Thoracic aorta (tissue), 2 donors: Measurements from ENCODE around the gene PHYHD1. TPM values are rescaled to one million over a fixed set of nuclear protein-coding genes. Genes with fewer than 3 reads are reported as not detected.
A peak's percentile ranks its signal among the peaks of the same experiment; 100 is the strongest.

Source experiments
- ATAC-seq: fragments of 150-250 bp; one replicate; pipeline ENCODE4 v1.8.0; 2017; ENCODE audit warnings: low read depth; ENCODE audit not compliant: insufficient number of reproducible peaks, low FRiP score
- DNase-seq: peaks from one replicate; pipeline ENCODE4 v3.0.0-alpha.2; 2020; ENCODE audit warnings: low spot score
- H3K27ac ChIP-seq, 2 donors: fragments of 200-600 bp; sonication (generic); 1 replicate in 1 of 2; 2 replicates in 1 of 2; pipeline ENCODE4 v1.5.1; 2016; ENCODE audit warnings: mild to moderate bottlenecking in 2 of 2, moderate library complexity in 2 of 2
- H3K27me3 ChIP-seq: fragments of 200-600 bp; sonication (generic); replicated peaks from 2 replicates; pipeline ENCODE4 v1.6.0; 2016; ENCODE audit warnings: mild to moderate bottlenecking; ENCODE audit not compliant: insufficient read depth
- H3K36me3 ChIP-seq: fragments of 200-600 bp; sonication (generic); one replicate; pipeline ENCODE4 v1.5.1; 2016
- H3K4me1 ChIP-seq, 2 donors: fragments of 200-600 bp; sonication (generic); 1 replicate in 1 of 2; 2 replicates in 1 of 2; pipeline versions ENCODE4 v1.5.1 to v1.6.0; 2016; ENCODE audit warnings: low read depth in 2 of 2, mild to moderate bottlenecking in 1 of 2; ENCODE audit not compliant: control insufficient read depth in 1 of 2
- H3K4me3 ChIP-seq: fragments of 200-600 bp; sonication (generic); 2 replicates; pipeline ENCODE4 v1.5.1; 2016; ENCODE audit warnings: mild to moderate bottlenecking
- H3K9me3 ChIP-seq: fragments of 200-600 bp; sonication (generic); 2 replicates; pipeline ENCODE4 v1.5.1; 2016
- total RNA-seq, 2 donors: library from RNA; depleted of rRNA; stranded (reverse); fragments of >200 nt; gene quantifications; one replicate each; pipeline versions ENCODE4 v1.1.0 to v1.2.3, GENCODE V29; 2016
- TF ChIP-seq, protein P1 (sequence below): fragments of 200-600 bp; sonication (generic); IDR thresholded peaks from one replicate; pipeline ENCODE4 v1.5.1; 2019; ENCODE audit warnings: antibody characterized with exemption

The PHYHD1 gene
- total RNA-seq, 2 donors from 2014 or later, result 21.1 to 36.3 TPM

DNA sequence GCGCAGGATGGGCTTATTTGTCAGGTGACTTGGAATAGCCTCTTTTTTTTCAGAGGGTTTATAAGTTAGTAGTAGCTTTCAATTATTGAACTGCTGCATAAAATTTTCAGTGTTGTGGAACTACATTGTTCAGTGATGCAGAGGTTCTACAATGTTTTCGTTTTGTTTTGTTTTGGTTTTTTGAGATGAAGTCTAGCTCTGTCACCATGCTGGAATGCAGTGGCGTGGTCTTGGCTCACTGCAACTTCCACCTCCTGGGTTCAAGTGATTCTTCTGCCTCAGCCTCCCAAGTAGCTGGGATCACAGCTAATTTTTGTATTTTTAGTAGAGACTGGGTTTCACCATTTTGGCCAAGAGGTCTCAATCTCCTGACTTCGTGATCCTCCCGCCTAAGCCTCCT lies 48.7 kb downstream of the PHYHD1 start:
- DNase-seq (no peak), ATAC-seq (no peak)
- no peaks in the 10 kb centered on the region for H3K27me3 ChIP-seq
- H3K36me3 ChIP-seq, result peaks cover 45% of the 10 kb centered on the region
- H3K4me3 ChIP-seq, result no peak overlapping the region
- TF ChIP-seq, protein P1, sequence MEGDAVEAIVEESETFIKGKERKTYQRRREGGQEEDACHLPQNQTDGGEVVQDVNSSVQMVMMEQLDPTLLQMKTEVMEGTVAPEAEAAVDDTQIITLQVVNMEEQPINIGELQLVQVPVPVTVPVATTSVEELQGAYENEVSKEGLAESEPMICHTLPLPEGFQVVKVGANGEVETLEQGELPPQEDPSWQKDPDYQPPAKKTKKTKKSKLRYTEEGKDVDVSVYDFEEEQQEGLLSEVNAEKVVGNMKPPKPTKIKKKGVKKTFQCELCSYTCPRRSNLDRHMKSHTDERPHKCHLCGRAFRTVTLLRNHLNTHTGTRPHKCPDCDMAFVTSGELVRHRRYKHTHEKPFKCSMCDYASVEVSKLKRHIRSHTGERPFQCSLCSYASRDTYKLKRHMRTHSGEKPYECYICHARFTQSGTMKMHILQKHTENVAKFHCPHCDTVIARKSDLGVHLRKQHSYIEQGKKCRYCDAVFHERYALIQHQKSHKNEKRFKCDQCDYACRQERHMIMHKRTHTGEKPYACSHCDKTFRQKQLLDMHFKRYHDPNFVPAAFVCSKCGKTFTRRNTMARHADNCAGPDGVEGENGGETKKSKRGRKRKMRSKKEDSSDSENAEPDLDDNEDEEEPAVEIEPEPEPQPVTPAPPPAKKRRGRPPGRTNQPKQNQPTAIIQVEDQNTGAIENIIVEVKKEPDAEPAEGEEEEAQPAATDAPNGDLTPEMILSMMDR, result no peak
- H3K9me3 ChIP-seq, result no peaks in the 10 kb centered on the region
- no peak overlapping the region for H3K27ac ChIP-seq
- no peaks in the 10 kb centered on the region for H3K4me1 ChIP-seq

DNA sequence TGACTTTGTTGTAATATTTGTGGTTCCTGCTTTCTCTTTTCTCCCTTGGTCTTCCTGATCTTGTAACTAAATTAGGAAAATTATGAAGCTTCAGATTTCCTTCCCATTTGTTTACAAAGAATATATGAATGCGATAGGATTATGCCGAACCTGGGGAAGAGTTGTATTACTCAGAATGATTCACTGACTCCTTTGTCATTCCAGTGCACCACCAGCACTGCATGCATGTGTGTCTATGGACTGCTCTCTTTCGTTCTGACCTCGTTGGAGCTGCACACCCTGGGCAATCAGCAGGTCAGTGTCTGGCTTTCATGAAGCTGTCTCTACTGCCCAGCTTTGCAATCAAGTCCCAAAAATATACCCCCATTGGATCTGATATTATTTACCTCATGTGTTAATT lies 52.2 kb downstream of the PHYHD1 start:
- ATAC-seq (no peak), DNase-seq (no peak)
- no peaks in the 10 kb centered on the region for H3K9me3 ChIP-seq
- no peaks in the 10 kb centered on the region for H3K4me1 ChIP-seq
- H3K27ac ChIP-seq, result no peak overlapping the region
- H3K4me3 ChIP-seq, result no peak overlapping the region
- H3K27me3 ChIP-seq, result no peaks in the 10 kb centered on the region
- TF ChIP-seq, protein P1, result no peak
- H3K36me3 ChIP-seq, result peaks cover 67% of the 10 kb centered on the region

DNA sequence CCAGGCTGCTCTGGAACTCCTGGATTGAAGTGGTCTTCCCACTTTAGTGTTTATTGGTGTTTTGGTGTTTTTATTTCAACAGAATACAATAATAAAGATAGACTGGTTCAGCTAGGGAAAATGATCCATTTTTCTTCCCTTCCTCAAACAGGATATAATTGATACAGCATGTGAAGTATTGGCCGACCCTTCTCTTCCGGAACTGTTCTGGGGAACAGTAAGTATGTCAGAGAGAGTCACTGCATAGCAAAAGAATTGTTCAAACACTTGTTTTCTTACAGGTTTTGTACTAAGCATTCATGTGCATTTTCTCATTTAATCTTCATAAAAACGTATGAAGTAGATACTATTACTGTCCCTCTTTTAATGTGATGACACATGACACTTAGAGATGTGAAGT lies 58.3 kb downstream of the PHYHD1 start:
- DNase-seq, result no peak
- peaks cover 68% of the 10 kb centered on the region for H3K36me3 ChIP-seq
- H3K4me1 ChIP-seq, result no peaks in the 10 kb centered on the region
- no peak for ATAC-seq
- H3K9me3 ChIP-seq, result no peaks in the 10 kb centered on the region
- H3K27ac ChIP-seq, result no peak overlapping the region
- H3K4me3 ChIP-seq, result no peak overlapping the region
- H3K27me3 ChIP-seq, result no peaks in the 10 kb centered on the region
- TF ChIP-seq, protein P1, result no peak

DNA sequence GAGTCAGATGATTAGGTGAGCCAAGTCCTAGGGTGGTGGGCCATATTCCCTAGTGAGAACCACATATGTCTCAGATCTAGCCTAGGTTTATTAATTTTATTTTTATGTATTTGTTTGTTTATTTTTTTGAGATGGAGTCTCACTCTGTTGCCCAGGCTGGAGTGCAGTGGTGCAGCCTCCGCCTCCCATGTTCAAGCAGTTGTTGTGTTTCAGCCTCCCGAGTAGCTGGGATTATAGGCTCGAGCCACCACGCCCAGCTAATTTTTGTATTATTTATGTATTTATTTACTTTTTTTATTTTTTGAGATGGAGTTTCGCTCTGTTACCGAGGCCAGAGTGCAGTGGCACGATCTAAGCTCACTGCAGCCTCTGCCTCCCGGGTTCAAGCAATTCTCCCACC lies 62.8 kb downstream of the PHYHD1 start:
- H3K4me1 ChIP-seq, result peaks cover 2 to 16% of the 10 kb centered on the region in 2 donors
- H3K27ac ChIP-seq, result no peak overlapping the region
- H3K9me3 ChIP-seq, result no peaks in the 10 kb centered on the region
- H3K27me3 ChIP-seq, result no peaks in the 10 kb centered on the region
- no peak overlapping the region for H3K4me3 ChIP-seq
- no peak for ATAC-seq
- TF ChIP-seq, protein P1, result no peak
- DNase-seq, result no peak
- H3K36me3 ChIP-seq, result peaks cover 65% of the 10 kb centered on the region

DNA sequence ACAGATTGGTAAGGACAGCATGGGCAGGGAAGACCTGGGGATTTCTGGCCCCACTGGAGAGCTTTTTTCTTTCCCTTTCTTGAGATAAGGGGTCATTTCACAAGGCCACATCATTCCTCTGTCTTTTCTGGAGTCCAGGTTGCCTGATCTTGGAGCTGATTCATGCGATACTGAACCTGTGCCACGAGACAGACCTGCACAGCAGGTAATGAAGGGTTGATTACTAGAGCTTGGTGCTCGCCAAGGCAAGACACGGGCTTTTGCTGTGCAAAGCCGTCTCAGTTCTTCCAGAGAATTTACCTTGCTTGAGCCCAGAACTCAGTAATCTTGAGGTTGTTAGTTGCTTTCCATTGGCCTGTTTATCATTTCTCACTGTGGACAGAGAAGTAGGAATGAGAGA lies 65.9 kb downstream of the PHYHD1 start:
- Histone ChIP-seq H3K36me3 (peaks cover 58% of the 10 kb centered on the region), H3K27me3 (no peaks in the 10 kb centered on the region), H3K4me1 (peaks cover 2 to 21% of the 10 kb centered on the region in 2 donors), H3K9me3 (no peaks in the 10 kb centered on the region), H3K4me3 (no peak overlapping the region), H3K27ac (peak overlapping the region in 1 of 2 donors; percentile 24)
- DNase-seq (no peak), ATAC-seq (no peak)
- TF ChIP-seq, protein P1, result no peak
